Measurements from ENCODE around the gene RAB19. TPM values are rescaled to one million over a fixed set of nuclear protein-coding genes. Genes with fewer than 3 reads are reported as not detected.

Gene RAB19
- total RNA-seq, 1 experiment from 2014 or later = 10.8 TPM

DNA sequence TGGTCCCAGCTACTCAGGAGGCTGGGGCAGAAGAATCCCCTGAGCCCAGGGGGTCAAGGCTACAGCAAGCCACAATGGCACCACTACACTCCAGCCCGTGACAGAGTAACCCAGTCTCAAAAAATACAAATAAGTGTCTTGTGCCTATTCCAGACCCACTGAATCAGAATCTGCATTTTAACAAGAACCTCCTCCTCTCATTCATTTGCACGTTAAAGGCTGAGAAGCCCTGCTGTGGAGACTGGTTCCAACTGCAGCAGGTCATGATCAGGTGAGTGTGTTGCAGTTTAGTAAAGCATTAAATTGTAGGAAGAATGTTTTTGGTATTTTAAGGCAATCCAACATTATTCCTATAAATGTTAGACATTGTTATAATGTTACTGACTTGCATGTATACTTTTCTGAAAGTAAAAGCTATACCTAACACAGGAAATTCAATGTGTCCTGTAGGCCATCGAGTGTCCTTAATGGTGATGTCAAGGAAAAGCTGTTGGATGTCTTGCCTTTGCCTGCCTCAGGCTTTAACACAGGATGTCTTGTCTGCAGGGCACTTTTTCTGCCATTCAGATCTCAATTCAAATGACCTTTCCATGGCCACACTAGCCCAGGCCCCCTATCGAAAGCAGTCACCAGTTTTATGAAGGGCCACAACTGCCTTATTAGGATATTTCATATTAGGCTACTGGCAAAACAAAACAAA lies 45.1 kb downstream of the RAB19 start:
- Mint-ChIP-seq H3K27me3 (ENCODE audit: low read depth) (no peaks in the 10 kb centered on the region), H3K9me3 (peaks cover 6% of the 10 kb centered on the region; the same call in 1 of the 2 replicates), H3K4me1 (peaks cover 70% of the 10 kb centered on the region), H3K27ac (peak overlapping the region; percentile 98), H3K4me3 (peak overlapping the region; percentile 29; the same call in 1 of the 2 replicates), H3K36me3 (peaks cover 20% of the 10 kb centered on the region)
- ChIA-PET POLR2A (no interaction called here), CTCF (no interaction called here)
- TF ChIP-seq SOX15 (CRISPR knock-in tag; IDR thresholded peaks at IDR 0.05) (no peak), MAX (CRISPR knock-in tag; IDR thresholded peaks at IDR 0.05) (0 out of 2 replicates have a peak, but pooled peaks have one; percentile 8)
- no peak for DNase-seq (ENCODE audit: low spot score)
- peak; percentile 68 for ATAC-seq

- no peak for TF ChIP-seq PREB (CRISPR knock-in tag; IDR thresholded peaks at IDR 0.05; ENCODE audit: borderline replicate concordance)
- no peak for TF ChIP-seq MYBL2 (CRISPR knock-in tag; IDR thresholded peaks at IDR 0.05)
- TF ChIP-seq FOXJ3 (CRISPR knock-in tag; IDR thresholded peaks at IDR 0.05; ENCODE audit: borderline replicate concordance) = no peak
- no peak for TF ChIP-seq NR3C1 (CRISPR knock-in tag; conservative IDR thresholded peaks at IDR 0.05; ENCODE audit: low read depth)
- TF ChIP-seq SMAD4 (CRISPR knock-in tag; IDR thresholded peaks at IDR 0.05) = no peak
- no peak for TF ChIP-seq ZNF263 (CRISPR knock-in tag; IDR thresholded peaks at IDR 0.05; ENCODE audit: low read depth)
- TF ChIP-seq PRRX2 (CRISPR knock-in tag; IDR thresholded peaks at IDR 0.05) = no peak
- TF ChIP-seq ELF4 (CRISPR knock-in tag; IDR thresholded peaks at IDR 0.05; ENCODE audit: low read depth) = no peak
- TF ChIP-seq FOXP1 (CRISPR knock-in tag; IDR thresholded peaks at IDR 0.05; ENCODE audit: borderline replicate concordance) = no peak
- no peak for TF ChIP-seq ZNF138 (CRISPR knock-in tag; conservative IDR thresholded peaks at IDR 0.05)
- no peak for TF ChIP-seq NR1H2 (CRISPR knock-in tag; IDR thresholded peaks at IDR 0.05)
- TF ChIP-seq, protein P1, sequence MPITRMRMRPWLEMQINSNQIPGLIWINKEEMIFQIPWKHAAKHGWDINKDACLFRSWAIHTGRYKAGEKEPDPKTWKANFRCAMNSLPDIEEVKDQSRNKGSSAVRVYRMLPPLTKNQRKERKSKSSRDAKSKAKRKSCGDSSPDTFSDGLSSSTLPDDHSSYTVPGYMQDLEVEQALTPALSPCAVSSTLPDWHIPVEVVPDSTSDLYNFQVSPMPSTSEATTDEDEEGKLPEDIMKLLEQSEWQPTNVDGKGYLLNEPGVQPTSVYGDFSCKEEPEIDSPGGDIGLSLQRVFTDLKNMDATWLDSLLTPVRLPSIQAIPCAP (CRISPR knock-in tag; IDR thresholded peaks at IDR 0.05) = no peak
- TF ChIP-seq JUN (CRISPR knock-in tag; IDR thresholded peaks at IDR 0.05) = no peak
- no peak for TF ChIP-seq GTF2I (CRISPR knock-in tag; conservative IDR thresholded peaks at IDR 0.05)
- TF ChIP-seq, protein P2, sequence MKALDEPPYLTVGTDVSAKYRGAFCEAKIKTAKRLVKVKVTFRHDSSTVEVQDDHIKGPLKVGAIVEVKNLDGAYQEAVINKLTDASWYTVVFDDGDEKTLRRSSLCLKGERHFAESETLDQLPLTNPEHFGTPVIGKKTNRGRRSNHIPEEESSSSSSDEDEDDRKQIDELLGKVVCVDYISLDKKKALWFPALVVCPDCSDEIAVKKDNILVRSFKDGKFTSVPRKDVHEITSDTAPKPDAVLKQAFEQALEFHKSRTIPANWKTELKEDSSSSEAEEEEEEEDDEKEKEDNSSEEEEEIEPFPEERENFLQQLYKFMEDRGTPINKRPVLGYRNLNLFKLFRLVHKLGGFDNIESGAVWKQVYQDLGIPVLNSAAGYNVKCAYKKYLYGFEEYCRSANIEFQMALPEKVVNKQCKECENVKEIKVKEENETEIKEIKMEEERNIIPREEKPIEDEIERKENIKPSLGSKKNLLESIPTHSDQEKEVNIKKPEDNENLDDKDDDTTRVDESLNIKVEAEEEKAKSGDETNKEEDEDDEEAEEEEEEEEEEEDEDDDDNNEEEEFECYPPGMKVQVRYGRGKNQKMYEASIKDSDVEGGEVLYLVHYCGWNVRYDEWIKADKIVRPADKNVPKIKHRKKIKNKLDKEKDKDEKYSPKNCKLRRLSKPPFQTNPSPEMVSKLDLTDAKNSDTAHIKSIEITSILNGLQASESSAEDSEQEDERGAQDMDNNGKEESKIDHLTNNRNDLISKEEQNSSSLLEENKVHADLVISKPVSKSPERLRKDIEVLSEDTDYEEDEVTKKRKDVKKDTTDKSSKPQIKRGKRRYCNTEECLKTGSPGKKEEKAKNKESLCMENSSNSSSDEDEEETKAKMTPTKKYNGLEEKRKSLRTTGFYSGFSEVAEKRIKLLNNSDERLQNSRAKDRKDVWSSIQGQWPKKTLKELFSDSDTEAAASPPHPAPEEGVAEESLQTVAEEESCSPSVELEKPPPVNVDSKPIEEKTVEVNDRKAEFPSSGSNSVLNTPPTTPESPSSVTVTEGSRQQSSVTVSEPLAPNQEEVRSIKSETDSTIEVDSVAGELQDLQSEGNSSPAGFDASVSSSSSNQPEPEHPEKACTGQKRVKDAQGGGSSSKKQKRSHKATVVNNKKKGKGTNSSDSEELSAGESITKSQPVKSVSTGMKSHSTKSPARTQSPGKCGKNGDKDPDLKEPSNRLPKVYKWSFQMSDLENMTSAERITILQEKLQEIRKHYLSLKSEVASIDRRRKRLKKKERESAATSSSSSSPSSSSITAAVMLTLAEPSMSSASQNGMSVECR (CRISPR knock-in tag; IDR thresholded peaks at IDR 0.05; ENCODE audit: borderline replicate concordance) = no peak
- TF ChIP-seq GABPB1 (CRISPR knock-in tag; IDR thresholded peaks at IDR 0.05) = no peak
- no peak for TF ChIP-seq TCF7 (CRISPR knock-in tag; IDR thresholded peaks at IDR 0.05; ENCODE audit: low read depth)
- TF ChIP-seq TP53 (CRISPR knock-in tag; IDR thresholded peaks at IDR 0.05) = no peak
- no peak for TF ChIP-seq E2F4 (CRISPR knock-in tag; IDR thresholded peaks at IDR 0.05; ENCODE audit: borderline replicate concordance, low read depth)
- TF ChIP-seq FOXP4 (CRISPR knock-in tag; IDR thresholded peaks at IDR 0.05) = no peak
- no peak for ATAC-seq
- Mint-ChIP-seq H3K4me3 (no peak overlapping the region), H3K36me3 (peaks cover 38% of the 10 kb centered on the region), H3K4me1 (peaks cover 92% of the 10 kb centered on the region), H3K27ac (peak overlapping the region; percentile 85), H3K9me3 (0 out of 2 replicates have a peak, but pooled peaks cover under 1% of the 10 kb centered on the region), H3K27me3 (ENCODE audit: low read depth) (no peaks in the 10 kb centered on the region)
- POLR2A ChIA-PET = no interaction called here
- DNase-seq (ENCODE audit: low spot score) = no peak
- CTCF ChIA-PET = interaction anchor here (0.6 to 0.8 kb wide), 2 partner anchors 30 to 193 kb away, joined by 3 read pairs; no protein-coding TSS in a partner anchor
Observed at GRCh38 chr7:140451716-140452115, 47.9 kb downstream of the RAB19 start.
